GM18858 (cell line): ENCODE results near the gene NALCN.

ENCODE experiments used
- ATAC-seq: cut with Tn5 transposase; IDR thresholded peaks from one replicate; pipeline ENCODE4 v1.9.1; 2021; ENCODE audit not compliant: unreplicated experiment

The NALCN gene

GRCh38 chr13:101049166-101049850 lies 367.0 kb downstream of the NALCN start:
- no peak for ATAC-seq

- ATAC-seq, result no peak
Observed at GRCh38 chr13:101036546-101036945, 379.8 kb downstream of the NALCN start.

GRCh38 chr13:101035119-101035620 lies 381.1 kb downstream of the NALCN start:
- ATAC-seq, result no peak

- ATAC-seq, result no peak
Observed at GRCh38 chr13:101026736-101027398, 389.4 kb downstream of the NALCN start.

- no peak for ATAC-seq
Observed at GRCh38 chr13:101026328-101026727, 390.0 kb downstream of the NALCN start.

GRCh38 chr13:101025925-101026324 lies 390.4 kb downstream of the NALCN start:
- no peak for ATAC-seq

- no peak for ATAC-seq
Observed at GRCh38 chr13:101025519-101025918, 390.8 kb downstream of the NALCN start.

GRCh38 chr13:101019126-101019525 lies 397.2 kb downstream of the NALCN start:
- no peak for ATAC-seq

- no peak for ATAC-seq
Observed at GRCh38 chr13:101018720-101019119, 397.6 kb downstream of the NALCN start.

- no peak for ATAC-seq
Observed at GRCh38 chr13:101017123-101017872, 399.0 kb downstream of the NALCN start.

GRCh38 chr13:101016475-101016874 lies 399.8 kb downstream of the NALCN start:
- no peak for ATAC-seq

- ATAC-seq, result no peak
Observed at GRCh38 chr13:101013245-101013644, 403.1 kb downstream of the NALCN start.

GRCh38 chr13:101010100-101010499 lies 406.2 kb downstream of the NALCN start:
- ATAC-seq, result no peak

- no peak for ATAC-seq
Observed at GRCh38 chr13:101007245-101007644, 409.1 kb downstream of the NALCN start.
